ENCODE results near the gene TMEM89. TPM values are rescaled to one million over a fixed set of nuclear protein-coding genes. Genes with fewer than 3 reads are reported as not detected.
A peak's percentile ranks its signal among the peaks of the same experiment; 100 is the strongest.

The TMEM89 gene
- total RNA-seq, 2 experiments from 2014 or later: 0.43 TPM; not detected in 1

GRCh38 chr3:48629894-48630293 is 8.3 kb upstream of the TMEM89 start:
- Mint-ChIP-seq H3K27ac (no peak overlapping the region), H3K4me3 (no peak overlapping the region), H3K9me3 (no peaks in the 10 kb centered on the region), H3K27me3 (no peaks in the 10 kb centered on the region), H3K4me1 (ENCODE audit: low read depth) (peaks cover 8% of the 10 kb centered on the region), H3K36me3 (ENCODE audit: low read depth) (peaks cover 12% of the 10 kb centered on the region)
- no peak for DNase-seq
- ChIA-PET POLR2A (interaction anchor here (0.9 to 1.4 kb wide), 2 partner anchors 9 to 11 kb away, joined by 3 to 6 read pairs; no protein-coding TSS in a partner anchor), CTCF (no interaction called here)
- TF ChIP-seq, protein P1, sequence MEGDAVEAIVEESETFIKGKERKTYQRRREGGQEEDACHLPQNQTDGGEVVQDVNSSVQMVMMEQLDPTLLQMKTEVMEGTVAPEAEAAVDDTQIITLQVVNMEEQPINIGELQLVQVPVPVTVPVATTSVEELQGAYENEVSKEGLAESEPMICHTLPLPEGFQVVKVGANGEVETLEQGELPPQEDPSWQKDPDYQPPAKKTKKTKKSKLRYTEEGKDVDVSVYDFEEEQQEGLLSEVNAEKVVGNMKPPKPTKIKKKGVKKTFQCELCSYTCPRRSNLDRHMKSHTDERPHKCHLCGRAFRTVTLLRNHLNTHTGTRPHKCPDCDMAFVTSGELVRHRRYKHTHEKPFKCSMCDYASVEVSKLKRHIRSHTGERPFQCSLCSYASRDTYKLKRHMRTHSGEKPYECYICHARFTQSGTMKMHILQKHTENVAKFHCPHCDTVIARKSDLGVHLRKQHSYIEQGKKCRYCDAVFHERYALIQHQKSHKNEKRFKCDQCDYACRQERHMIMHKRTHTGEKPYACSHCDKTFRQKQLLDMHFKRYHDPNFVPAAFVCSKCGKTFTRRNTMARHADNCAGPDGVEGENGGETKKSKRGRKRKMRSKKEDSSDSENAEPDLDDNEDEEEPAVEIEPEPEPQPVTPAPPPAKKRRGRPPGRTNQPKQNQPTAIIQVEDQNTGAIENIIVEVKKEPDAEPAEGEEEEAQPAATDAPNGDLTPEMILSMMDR (IDR thresholded peaks at IDR 0.05): no peak
- intact Hi-C loops (cut with micrococcal nuclease): no loop called here
- ATAC-seq: no peak

DNA sequence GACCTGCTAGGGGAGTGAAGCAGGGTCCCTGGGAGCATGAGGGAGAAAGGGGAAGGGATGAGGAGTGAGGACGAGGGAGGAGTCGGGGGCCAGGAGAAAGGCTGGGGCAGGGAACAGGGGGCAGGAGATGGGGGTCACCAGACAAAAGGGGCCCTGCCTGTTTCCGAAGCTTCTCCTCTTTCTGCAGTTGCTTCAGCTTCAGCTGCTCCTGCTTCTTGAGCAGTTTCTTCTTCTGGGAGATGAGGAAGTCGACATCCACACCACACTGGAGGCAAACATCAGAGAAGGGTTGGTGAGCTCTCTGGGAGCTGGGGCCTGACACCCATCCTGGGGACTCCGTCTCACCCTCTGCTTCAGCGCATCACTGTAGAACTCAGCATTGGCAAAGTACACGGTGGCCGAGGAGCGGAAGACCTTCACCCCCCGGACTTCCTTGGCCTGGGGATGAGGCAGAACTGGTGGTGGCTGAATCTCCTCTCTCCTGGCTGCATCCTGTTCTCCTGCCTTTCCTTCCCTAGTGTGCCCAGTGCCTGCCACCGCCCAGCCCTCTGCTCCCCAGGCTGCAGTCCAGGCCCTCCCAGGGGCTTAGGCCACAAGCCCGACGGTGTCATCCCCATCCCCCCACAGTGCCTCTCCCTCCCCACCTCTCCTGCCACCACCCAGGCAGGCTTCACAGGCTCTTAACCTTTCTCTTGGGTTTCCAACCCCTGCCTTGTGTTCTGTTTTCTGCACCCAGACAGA is 6.9 kb upstream of the TMEM89 start:
- no peak overlapping the region for H3K4me3 Mint-ChIP-seq
- ChIA-PET CTCF (no interaction called here), POLR2A (interaction anchor here (0.6 to 1.0 kb wide), 3 partner anchors 10 to 61 kb away, joined by 3 to 4 read pairs (median 3); no protein-coding TSS in a partner anchor)

DNA sequence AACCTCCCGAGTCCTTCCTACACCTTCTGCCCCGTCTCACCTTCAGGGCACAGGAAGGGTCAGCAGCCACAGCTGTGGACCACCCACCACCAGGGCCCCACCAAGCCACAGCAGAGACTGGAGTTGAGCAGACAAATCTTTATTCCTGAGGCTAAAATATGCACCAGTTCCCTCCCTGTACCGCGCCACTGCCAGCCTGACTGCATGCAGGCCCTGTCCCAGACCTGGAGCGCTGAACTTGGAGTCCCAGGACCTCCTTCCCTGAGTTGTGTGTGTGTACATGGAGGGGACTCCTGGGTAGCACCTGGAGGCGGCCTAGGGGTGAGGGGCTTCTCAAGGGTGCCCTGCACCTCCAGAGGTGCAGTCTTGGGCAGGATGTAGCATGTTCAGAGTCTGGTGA is 4.0 kb upstream of the TMEM89 start:
- H3K4me1 Mint-ChIP-seq (ENCODE audit: low read depth): peaks cover 4% of the 10 kb centered on the region
- H3K4me3 Mint-ChIP-seq: no peak overlapping the region
- H3K36me3 Mint-ChIP-seq (ENCODE audit: low read depth): peaks cover 2% of the 10 kb centered on the region
- ChIA-PET POLR2A (interaction anchor here (1.0 to 2.1 kb wide), 3 partner anchors 9 to 36 kb away, joined by 3 to 8 read pairs (median 4); partner anchors contain the start of gene SLC26A6), CTCF (interaction anchor here (6.5 kb wide), 1 partner anchor 9 kb away, joined by 42 read pairs; the partner anchor contains the start of gene SLC26A6)
- TF ChIP-seq, protein P1 (IDR thresholded peaks at IDR 0.05): no peak
- DNase-seq (no peak), ATAC-seq (no peak)
- no peaks in the 10 kb centered on the region for H3K9me3 Mint-ChIP-seq
- no peak overlapping the region for H3K27ac Mint-ChIP-seq
- no peaks in the 10 kb centered on the region for H3K27me3 Mint-ChIP-seq
- intact Hi-C loops (cut with micrococcal nuclease): no loop called here

More for the DNA sequence above, 6.9 kb upstream of the TMEM89 start:
- DNase-seq: no peak
- Mint-ChIP-seq H3K4me1 (ENCODE audit: low read depth) (peaks cover 4% of the 10 kb centered on the region), H3K36me3 (ENCODE audit: low read depth) (peaks cover 12% of the 10 kb centered on the region), H3K27ac (no peak overlapping the region), H3K9me3 (no peaks in the 10 kb centered on the region), H3K27me3 (no peaks in the 10 kb centered on the region)
- TF ChIP-seq, protein P1 (IDR thresholded peaks at IDR 0.05): no peak
- intact Hi-C loops (cut with micrococcal nuclease): no loop called here
- ATAC-seq: no peak

- DNase-seq (no peak), ATAC-seq (no peak)
- Mint-ChIP-seq H3K4me1 (ENCODE audit: low read depth) (peaks cover 4% of the 10 kb centered on the region), H3K36me3 (ENCODE audit: low read depth) (peaks cover 4% of the 10 kb centered on the region), H3K4me3 (no peak overlapping the region), H3K9me3 (no peaks in the 10 kb centered on the region), H3K27me3 (no peaks in the 10 kb centered on the region), H3K27ac (peak overlapping the region; percentile 0)
- POLR2A ChIA-PET: interaction anchor here (0.6 to 2.1 kb wide), 4 partner anchors 10 to 35 kb away, joined by 3 to 8 read pairs (median 4); no protein-coding TSS in a partner anchor
- CTCF ChIA-PET: interaction anchor here (1.3 to 6.5 kb wide), 2 partner anchors 10 to 188 kb away, joined by 4 to 42 read pairs; partner anchors contain the start of gene SLC26A6
- intact Hi-C loops (cut with micrococcal nuclease): no loop called here
- TF ChIP-seq, protein P1 (IDR thresholded peaks at IDR 0.05): no peak
Observed at GRCh38 chr3:48624767-48625166, 3.2 kb upstream of the TMEM89 start.
